Thoracic aorta (tissue), 2 donors: Measurements from ENCODE around the gene LYRM7. TPM values are rescaled to one million over a fixed set of nuclear protein-coding genes. Genes with fewer than 3 reads are reported as not detected.

ENCODE experiments used
- ATAC-seq: fragments of 150-250 bp; one replicate; pipeline ENCODE4 v1.8.0; 2017; ENCODE audit warnings: low read depth; ENCODE audit not compliant: insufficient number of reproducible peaks, low FRiP score
- DNase-seq: peaks from one replicate; pipeline ENCODE4 v3.0.0-alpha.2; 2020; ENCODE audit warnings: low spot score
- H3K27ac ChIP-seq, 2 donors: fragments of 200-600 bp; sonication (generic); 1 replicate in 1 of 2; 2 replicates in 1 of 2; pipeline ENCODE4 v1.5.1; 2016; ENCODE audit warnings: mild to moderate bottlenecking in 2 of 2, moderate library complexity in 2 of 2
- H3K27me3 ChIP-seq: fragments of 200-600 bp; sonication (generic); replicated peaks from 2 replicates; pipeline ENCODE4 v1.6.0; 2016; ENCODE audit warnings: mild to moderate bottlenecking; ENCODE audit not compliant: insufficient read depth
- H3K36me3 ChIP-seq: fragments of 200-600 bp; sonication (generic); one replicate; pipeline ENCODE4 v1.5.1; 2016
- H3K4me1 ChIP-seq, 2 donors: fragments of 200-600 bp; sonication (generic); 1 replicate in 1 of 2; 2 replicates in 1 of 2; pipeline versions ENCODE4 v1.5.1 to v1.6.0; 2016; ENCODE audit warnings: low read depth in 2 of 2, mild to moderate bottlenecking in 1 of 2; ENCODE audit not compliant: control insufficient read depth in 1 of 2
- H3K4me3 ChIP-seq: fragments of 200-600 bp; sonication (generic); 2 replicates; pipeline ENCODE4 v1.5.1; 2016; ENCODE audit warnings: mild to moderate bottlenecking
- H3K9me3 ChIP-seq: fragments of 200-600 bp; sonication (generic); 2 replicates; pipeline ENCODE4 v1.5.1; 2016
- CTCF ChIP-seq: fragments of 200-600 bp; sonication (generic); IDR thresholded peaks from one replicate; pipeline ENCODE4 v1.5.1; 2019; ENCODE audit warnings: antibody characterized with exemption
- total RNA-seq, 2 donors: library from RNA; depleted of rRNA; stranded (reverse); fragments of >200 nt; gene quantifications; one replicate each; pipeline versions ENCODE4 v1.1.0 to v1.2.3, GENCODE V29; 2016

The LYRM7 gene
- total RNA-seq, 2 donors from 2014 or later, result 3.2 to 5.2 TPM

GRCh38 chr5:131165119-131165727, 5.5 kb upstream of the LYRM7 start, which contains the start of gene HINT1:
HINT1 (minus strand) TSS chr5:131165256; CDS start chr5:131165205, 51 bp downstream.
- Histone ChIP-seq H3K27ac (peak within 1 kb of the TSS; percentile 91 to 94), H3K36me3 (peaks cover 7% of the 10 kb centered on the region), H3K9me3 (no peaks in the 10 kb centered on the region), H3K4me3 (peak within 1 kb of the TSS; percentile 76), H3K27me3 (no peaks in the 10 kb centered on the region), H3K4me1 (peaks cover 8 to 21% of the 10 kb centered on the region in 2 donors)
- no peak for TF ChIP-seq CTCF
- peak; percentile 50 for DNase-seq
- peak; percentile 68 for ATAC-seq

- Histone ChIP-seq H3K9me3 (no peaks in the 10 kb centered on the region), H3K27me3 (no peaks in the 10 kb centered on the region), H3K4me1 (peaks cover 8 to 31% of the 10 kb centered on the region in 2 donors), H3K27ac (no peak overlapping the region), H3K36me3 (no peaks in the 10 kb centered on the region), H3K4me3 (no peak overlapping the region)
- no peak for DNase-seq
- no peak for ATAC-seq
- no peak for TF ChIP-seq CTCF
These were observed 3.1 kb upstream of the LYRM7 start for GRCh38 chr5:131167615-131168014.

- peaks cover 0 to 18% of the 10 kb centered on the region in 2 donors for H3K4me1 ChIP-seq
- TF ChIP-seq CTCF, result no peak
- no peak for DNase-seq
These were observed 769 bp upstream of the LYRM7 start for GRCh38 chr5:131169810-131170539.

GRCh38 chr5:131171276-131171810, 599 bp downstream of the LYRM7 start:
- ATAC-seq (no peak), DNase-seq (no peak)
- H3K36me3 ChIP-seq, result no peaks in the 10 kb centered on the region
- peak overlapping the region; percentile 71 for H3K4me3 ChIP-seq
- TF ChIP-seq CTCF, result no peak
- peaks cover 0 to 14% of the 10 kb centered on the region in 2 donors for H3K4me1 ChIP-seq
- peak overlapping the region; percentile 36 to 51 for H3K27ac ChIP-seq
- no peaks in the 10 kb centered on the region for H3K27me3 ChIP-seq
- no peaks in the 10 kb centered on the region for H3K9me3 ChIP-seq

More at GRCh38 chr5:131169810-131170539, 769 bp upstream of the LYRM7 start:
- Histone ChIP-seq H3K27ac (peak overlapping the region; percentile 45 to 51), H3K4me3 (peak overlapping the region; percentile 71), H3K36me3 (no peaks in the 10 kb centered on the region), H3K27me3 (no peaks in the 10 kb centered on the region), H3K9me3 (no peaks in the 10 kb centered on the region)
- ATAC-seq, result no peak

GRCh38 chr5:131180407-131180806, 9.7 kb downstream of the LYRM7 start:
- TF ChIP-seq CTCF, result no peak
- Histone ChIP-seq H3K9me3 (no peaks in the 10 kb centered on the region), H3K27ac (no peak overlapping the region), H3K4me3 (no peak overlapping the region), H3K4me1 (no peaks in the 10 kb centered on the region), H3K27me3 (no peaks in the 10 kb centered on the region), H3K36me3 (no peaks in the 10 kb centered on the region)
- DNase-seq (no peak), ATAC-seq (no peak)
